ENCODE measurements around the gene GALK1. TPM values are rescaled to one million over a fixed set of nuclear protein-coding genes. Genes with fewer than 3 reads are reported as not detected.
A peak's percentile ranks its signal among the peaks of the same experiment; 100 is the strongest.

The GALK1 gene
- total RNA-seq, 3 donors from 2014 or later = 7.1 to 18.2 (median 18.2) TPM

DNA sequence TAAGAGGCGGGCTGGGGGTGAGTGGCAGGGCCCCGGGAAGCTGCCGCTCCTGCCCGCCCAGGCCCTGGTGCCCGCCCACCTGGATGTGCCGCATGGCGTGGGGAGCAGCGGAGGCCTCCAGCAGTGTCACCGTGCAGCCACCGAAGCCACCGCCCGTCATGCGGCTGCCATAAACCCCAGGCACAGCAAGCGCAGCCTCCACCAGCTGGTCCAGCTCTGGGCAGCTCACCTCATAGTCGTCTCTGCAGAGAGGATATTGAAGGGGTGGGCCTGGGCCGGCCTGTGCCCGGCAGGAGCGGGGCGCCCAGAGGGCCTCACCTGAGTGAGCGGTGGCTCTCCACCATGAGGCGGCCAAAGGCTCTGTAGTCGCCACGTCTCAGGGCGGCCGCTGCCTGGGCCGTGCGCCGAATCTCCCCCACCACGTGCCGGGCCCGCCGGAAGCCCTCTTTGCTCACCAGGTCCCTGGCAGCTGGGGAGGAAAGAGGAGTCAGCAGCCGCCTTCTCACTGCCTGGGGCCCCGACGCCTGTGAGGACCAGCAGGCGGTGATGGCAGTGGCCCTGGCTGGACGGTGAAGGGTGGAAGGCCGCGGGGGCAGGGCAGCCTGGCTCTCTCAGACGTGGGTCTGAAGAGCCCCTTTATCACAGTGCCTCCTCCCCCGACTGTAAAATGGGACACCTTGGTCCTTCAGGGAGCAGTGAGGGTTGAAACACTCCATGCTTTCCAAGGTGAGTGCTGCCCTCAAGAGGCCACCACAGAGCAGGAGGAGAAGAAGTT lies 6.7 kb downstream of the GALK1 start:
- Histone ChIP-seq H3K9me3 (no peaks in the 10 kb centered on the region), H3K36me3 (ENCODE audit: low read depth) (peaks cover 3% of the 10 kb centered on the region), H3K4me3 (no peak overlapping the region), H3K4me1 (ENCODE audit: low read depth) (no peaks in the 10 kb centered on the region)
- DNase-seq = peak in 2 of 3 donors; percentile 27 to 47
- TF ChIP-seq, protein P1, sequence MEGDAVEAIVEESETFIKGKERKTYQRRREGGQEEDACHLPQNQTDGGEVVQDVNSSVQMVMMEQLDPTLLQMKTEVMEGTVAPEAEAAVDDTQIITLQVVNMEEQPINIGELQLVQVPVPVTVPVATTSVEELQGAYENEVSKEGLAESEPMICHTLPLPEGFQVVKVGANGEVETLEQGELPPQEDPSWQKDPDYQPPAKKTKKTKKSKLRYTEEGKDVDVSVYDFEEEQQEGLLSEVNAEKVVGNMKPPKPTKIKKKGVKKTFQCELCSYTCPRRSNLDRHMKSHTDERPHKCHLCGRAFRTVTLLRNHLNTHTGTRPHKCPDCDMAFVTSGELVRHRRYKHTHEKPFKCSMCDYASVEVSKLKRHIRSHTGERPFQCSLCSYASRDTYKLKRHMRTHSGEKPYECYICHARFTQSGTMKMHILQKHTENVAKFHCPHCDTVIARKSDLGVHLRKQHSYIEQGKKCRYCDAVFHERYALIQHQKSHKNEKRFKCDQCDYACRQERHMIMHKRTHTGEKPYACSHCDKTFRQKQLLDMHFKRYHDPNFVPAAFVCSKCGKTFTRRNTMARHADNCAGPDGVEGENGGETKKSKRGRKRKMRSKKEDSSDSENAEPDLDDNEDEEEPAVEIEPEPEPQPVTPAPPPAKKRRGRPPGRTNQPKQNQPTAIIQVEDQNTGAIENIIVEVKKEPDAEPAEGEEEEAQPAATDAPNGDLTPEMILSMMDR (IDR thresholded peaks at IDR 0.05) = no peak
- intact Hi-C loops (cut with DNase I, micrococcal nuclease) = no loop called here
- ATAC-seq = peak; percentile 3

DNA sequence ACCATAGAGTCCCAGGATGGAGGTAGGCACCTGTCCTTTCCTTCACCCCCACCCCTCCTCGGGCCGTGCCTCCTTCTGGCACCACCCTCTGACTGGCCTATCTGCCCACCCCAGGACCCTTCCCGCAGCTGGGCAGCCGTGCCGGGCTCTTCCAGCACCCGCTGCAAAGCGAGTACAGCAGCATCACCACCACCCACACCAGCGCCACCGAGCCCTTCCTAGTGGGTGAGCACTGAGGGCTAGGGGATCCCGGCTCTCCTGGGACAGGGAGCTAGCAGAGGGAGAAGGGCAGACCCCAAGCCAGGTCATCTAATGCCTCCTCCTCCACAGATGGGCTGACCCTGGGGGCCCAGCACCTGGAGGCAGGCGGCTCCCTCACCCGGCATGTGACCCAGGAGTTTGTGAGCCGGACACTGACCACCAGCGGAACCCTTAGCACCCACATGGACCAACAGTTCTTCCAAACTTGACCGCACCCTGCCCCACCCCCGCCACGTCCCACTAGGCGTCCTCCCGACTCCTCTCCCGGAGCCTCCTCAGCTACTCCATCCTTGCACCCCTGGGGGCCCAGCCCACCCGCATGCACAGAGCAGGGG lies 7.8 kb downstream of the GALK1 start:
- ATAC-seq (no peak), DNase-seq (peak in 2 of 3 donors; percentile 31 to 55)
- Histone ChIP-seq H3K9me3 (no peaks in the 10 kb centered on the region), H3K4me1 (ENCODE audit: low read depth) (no peaks in the 10 kb centered on the region), H3K4me3 (no peak overlapping the region), H3K36me3 (ENCODE audit: low read depth) (peaks cover 5% of the 10 kb centered on the region)
- TF ChIP-seq, protein P1 (IDR thresholded peaks at IDR 0.05) = no peak
- intact Hi-C loops (cut with DNase I, micrococcal nuclease) = no loop called here

DNA sequence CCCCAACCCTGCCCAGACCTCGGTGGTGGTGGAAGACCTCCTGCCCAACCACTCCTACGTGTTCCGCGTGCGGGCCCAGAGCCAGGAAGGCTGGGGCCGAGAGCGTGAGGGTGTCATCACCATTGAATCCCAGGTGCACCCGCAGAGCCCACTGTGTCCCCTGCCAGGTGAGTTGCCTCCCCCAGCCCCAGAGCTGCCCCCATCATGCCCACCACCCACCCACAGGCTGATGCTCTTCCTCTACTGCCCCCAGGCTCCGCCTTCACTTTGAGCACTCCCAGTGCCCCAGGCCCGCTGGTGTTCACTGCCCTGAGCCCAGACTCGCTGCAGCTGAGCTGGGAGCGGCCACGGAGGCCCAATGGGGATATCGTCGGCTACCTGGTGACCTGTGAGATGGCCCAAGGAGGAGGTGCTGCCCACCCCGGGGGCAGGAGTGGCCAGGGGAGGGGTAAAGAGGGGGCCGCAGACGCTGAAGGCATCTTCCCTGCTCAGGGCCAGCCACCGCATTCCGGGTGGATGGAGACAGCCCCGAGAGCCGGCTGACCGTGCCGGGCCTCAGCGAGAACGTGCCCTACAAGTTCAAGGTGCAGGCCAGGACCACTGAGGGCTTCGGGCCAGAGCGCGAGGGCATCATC lies 8.4 kb downstream of the GALK1 start:
- no peaks in the 10 kb centered on the region for H3K4me1 ChIP-seq (ENCODE audit: low read depth)
- H3K4me3 ChIP-seq = no peak overlapping the region
- H3K9me3 ChIP-seq = no peaks in the 10 kb centered on the region
- peaks cover 9% of the 10 kb centered on the region for H3K36me3 ChIP-seq (ENCODE audit: low read depth)
- peak in 2 of 3 donors; percentile 26 to 49 for DNase-seq
- TF ChIP-seq, protein P1 (IDR thresholded peaks at IDR 0.05) = no peak
- intact Hi-C loops (cut with DNase I, micrococcal nuclease) = no loop called here
- ATAC-seq = no peak

DNA sequence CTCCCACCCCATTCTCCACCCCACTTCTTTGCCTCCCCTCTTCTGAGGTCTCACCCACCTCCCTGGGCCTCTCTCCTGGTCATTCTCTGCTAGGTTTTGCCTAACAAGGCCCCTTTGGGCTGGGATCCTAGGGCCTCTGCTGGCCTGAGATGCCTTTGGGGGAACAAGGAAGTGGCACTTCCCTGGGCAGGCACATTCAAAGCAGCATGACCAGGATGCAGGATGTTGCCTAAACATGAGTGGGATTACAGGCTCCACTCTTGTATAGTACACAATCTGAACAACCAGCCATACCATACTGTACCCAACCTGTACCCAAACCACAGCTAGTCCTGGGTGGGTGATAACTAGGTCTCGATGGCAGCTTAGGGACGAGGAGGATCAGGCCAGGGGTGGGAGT lies 9.0 kb downstream of the GALK1 start:
- TF ChIP-seq, protein P1 (IDR thresholded peaks at IDR 0.05) = no peak
- Histone ChIP-seq H3K4me1 (ENCODE audit: low read depth) (no peaks in the 10 kb centered on the region), H3K36me3 (ENCODE audit: low read depth) (peaks cover 10% of the 10 kb centered on the region), H3K9me3 (no peaks in the 10 kb centered on the region), H3K4me3 (no peak overlapping the region)
- intact Hi-C loops (cut with DNase I, micrococcal nuclease) = no loop called here
- ATAC-seq (no peak), DNase-seq (peak in 1 of 3 donors; percentile 15)

DNA sequence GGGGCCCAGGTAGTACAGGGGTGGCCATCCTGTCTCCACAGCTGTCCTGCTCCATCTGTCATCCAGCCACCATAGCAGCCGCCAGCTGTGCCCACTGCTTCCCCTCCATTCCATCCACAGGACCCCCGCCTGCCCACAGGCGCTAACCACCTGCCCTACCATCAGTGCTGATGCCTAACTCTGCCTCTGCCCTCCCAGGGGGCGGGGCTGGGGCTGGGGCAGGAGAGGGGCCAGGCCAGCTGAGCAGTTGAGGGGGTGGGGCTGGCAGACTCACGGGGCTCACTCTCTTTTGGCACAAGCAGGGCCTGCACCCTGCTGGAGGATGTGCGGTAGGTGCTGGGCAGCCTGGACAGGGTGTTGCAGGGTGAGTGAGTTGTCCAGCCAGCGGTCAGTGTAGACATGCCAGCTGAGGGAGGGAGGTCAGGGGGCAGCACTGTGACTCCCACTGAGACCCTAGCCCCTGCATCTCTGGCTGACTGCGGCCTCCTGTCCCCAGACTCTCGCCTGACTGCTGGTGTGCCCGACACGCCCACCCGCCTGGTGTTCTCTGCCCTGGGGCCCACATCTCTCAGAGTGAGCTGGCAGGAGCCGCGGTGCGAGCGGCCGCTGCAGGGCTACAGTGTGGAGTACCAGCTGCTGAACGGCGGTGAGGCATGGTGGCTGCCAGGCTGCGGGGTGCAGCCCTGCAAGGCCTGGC lies 9.6 kb downstream of the GALK1 start:
- ATAC-seq = peak; percentile 2
- H3K4me1 ChIP-seq (ENCODE audit: low read depth) = no peaks in the 10 kb centered on the region
- no peak for DNase-seq
- TF ChIP-seq, protein P1 (IDR thresholded peaks at IDR 0.05) = no peak
- intact Hi-C loops (cut with DNase I, micrococcal nuclease) = no loop called here
- no peak overlapping the region for H3K4me3 ChIP-seq
- H3K36me3 ChIP-seq (ENCODE audit: low read depth) = peaks cover 17% of the 10 kb centered on the region
- H3K9me3 ChIP-seq = no peaks in the 10 kb centered on the region
